Lower leg skin (tissue), 4 donors: ENCODE results near the gene DTNBP1. TPM values are rescaled to one million over a fixed set of nuclear protein-coding genes. Genes with fewer than 3 reads are reported as not detected.
"Not testable (repeated sequence)": the region's sequence is repeated elsewhere in the genome, so short reads cannot be mapped to it uniquely, and the experiment has no call there.

Experiments used
- DNase-seq, 2 donors: peaks; one replicate each; pipeline ENCODE4 v3.0.0-alpha.2; 2019; ENCODE audit warnings: low spot score in 2 of 2
- H3K4me3 ChIP-seq: fragments of 200-600 bp; sonication (generic); 2 replicates; pipeline ENCODE4 v1.5.1; 2017; ENCODE audit warnings: mild to moderate bottlenecking, low read depth; ENCODE audit not compliant: poor library complexity, severe bottlenecking
- POLR2A ChIP-seq, 2 donors: fragments of 450-650 bp; IDR thresholded peaks; one replicate each; pipeline ENCODE4 v1.6.1; 2016 to 2017; ENCODE audit warnings: antibody characterized with exemption in 2 of 2, mild to moderate bottlenecking in 1 of 2, moderate library complexity in 1 of 2
- WGBS, 2 donors: methylation state at CpG; one replicate each; pipeline ENCODE4 v1.1.5; 2018; 5-methylcytosine and 5-hydroxymethylcytosine counted together
- intact Hi-C: fragments of 100-400 bp; cut with DNase I; formaldehyde crosslinking; loops from one replicate; pipeline ENCODE4 v1.15.0; 2023; ENCODE audit warnings: low total_unique reads
- total RNA-seq, 4 donors: library from RNA; depleted of rRNA; stranded (reverse); fragments of >200 nt; gene quantifications; one replicate each; pipeline ENCODE4 v1.1.0, GENCODE V29; 2016
- TF ChIP-seq, protein P1 (sequence below), 3 donors: fragments of 450-650 bp; IDR thresholded peaks; one replicate each; pipeline ENCODE4 v1.5.1; 2016; ENCODE audit warnings: antibody characterized with exemption in 3 of 3, mild to moderate bottlenecking in 3 of 3, moderate library complexity in 2 of 3

DTNBP1 gene
- total RNA-seq, 4 donors from 2014 or later, result 9.4 to 13.2 (median 11.6) TPM

DNA sequence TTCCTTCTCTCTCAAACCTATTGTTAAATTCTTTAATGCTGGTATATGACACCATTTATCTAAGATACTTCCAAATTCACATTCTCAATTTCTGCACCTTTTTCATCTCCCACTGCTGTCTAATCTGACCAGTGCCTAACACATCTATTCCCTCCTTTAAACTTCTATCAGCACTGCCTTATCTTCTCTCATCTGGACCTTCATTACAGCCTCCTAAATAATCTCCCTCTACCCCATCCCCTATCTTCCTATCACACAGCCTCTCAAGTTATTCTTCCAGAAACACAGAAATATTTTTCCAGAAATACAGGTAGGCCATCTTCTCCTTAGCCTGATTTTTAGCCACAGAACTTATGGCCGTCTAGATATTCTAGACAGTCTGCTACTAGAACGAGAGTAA is 5.5 kb downstream of the DTNBP1 start:
- TF ChIP-seq POLR2A (IDR thresholded peaks at IDR 0.05), result no peak
- TF ChIP-seq, protein P1, sequence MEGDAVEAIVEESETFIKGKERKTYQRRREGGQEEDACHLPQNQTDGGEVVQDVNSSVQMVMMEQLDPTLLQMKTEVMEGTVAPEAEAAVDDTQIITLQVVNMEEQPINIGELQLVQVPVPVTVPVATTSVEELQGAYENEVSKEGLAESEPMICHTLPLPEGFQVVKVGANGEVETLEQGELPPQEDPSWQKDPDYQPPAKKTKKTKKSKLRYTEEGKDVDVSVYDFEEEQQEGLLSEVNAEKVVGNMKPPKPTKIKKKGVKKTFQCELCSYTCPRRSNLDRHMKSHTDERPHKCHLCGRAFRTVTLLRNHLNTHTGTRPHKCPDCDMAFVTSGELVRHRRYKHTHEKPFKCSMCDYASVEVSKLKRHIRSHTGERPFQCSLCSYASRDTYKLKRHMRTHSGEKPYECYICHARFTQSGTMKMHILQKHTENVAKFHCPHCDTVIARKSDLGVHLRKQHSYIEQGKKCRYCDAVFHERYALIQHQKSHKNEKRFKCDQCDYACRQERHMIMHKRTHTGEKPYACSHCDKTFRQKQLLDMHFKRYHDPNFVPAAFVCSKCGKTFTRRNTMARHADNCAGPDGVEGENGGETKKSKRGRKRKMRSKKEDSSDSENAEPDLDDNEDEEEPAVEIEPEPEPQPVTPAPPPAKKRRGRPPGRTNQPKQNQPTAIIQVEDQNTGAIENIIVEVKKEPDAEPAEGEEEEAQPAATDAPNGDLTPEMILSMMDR (IDR thresholded peaks at IDR 0.05), result no peak
- 89 to 91% methylated on average over 2 of the region's 2 CpGs for WGBS, 2 donors
- DNase-seq, result no peak
- H3K4me3 ChIP-seq, result no peak overlapping the region
- intact Hi-C loops, result no loop called here

DNA sequence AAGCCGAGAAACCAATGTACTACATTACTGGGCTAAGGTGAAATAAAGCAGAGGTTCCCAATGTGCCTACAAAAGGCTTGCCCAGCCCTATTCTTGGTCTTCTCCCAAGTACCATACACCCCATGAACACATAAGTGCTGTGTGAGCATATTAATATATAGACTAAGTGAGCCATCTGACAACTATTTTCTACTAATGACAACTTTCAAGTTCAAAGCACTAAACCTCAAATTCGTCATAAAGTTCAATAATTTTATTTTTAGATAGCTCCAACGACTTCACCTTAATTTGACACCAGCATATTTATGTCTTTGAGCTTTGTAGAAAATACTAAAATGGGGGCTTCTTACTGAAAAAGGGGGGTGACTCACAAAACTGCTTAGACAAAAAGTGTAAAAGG is 6.7 kb downstream of the DTNBP1 start:
- no peak overlapping the region for H3K4me3 ChIP-seq
- intact Hi-C loops, result no loop called here
- 77 to 80% methylated on average over 3 of the region's 3 CpGs for WGBS, 2 donors
- TF ChIP-seq, protein P1 (IDR thresholded peaks at IDR 0.05), result no peak
- no peak for TF ChIP-seq POLR2A (IDR thresholded peaks at IDR 0.05)
- DNase-seq, result no peak

GRCh38 chr6:15654250-15654649 is 8.6 kb downstream of the DTNBP1 start:
- no peak for DNase-seq
- no peak overlapping the region for H3K4me3 ChIP-seq
- WGBS, 2 donors, result 69 to 74% methylated on average over 4 of the region's 4 CpGs
- intact Hi-C loops, result no loop called here
- TF ChIP-seq, protein P1 (IDR thresholded peaks at IDR 0.05), result no peak
- no peak for TF ChIP-seq POLR2A (IDR thresholded peaks at IDR 0.05)

DNA sequence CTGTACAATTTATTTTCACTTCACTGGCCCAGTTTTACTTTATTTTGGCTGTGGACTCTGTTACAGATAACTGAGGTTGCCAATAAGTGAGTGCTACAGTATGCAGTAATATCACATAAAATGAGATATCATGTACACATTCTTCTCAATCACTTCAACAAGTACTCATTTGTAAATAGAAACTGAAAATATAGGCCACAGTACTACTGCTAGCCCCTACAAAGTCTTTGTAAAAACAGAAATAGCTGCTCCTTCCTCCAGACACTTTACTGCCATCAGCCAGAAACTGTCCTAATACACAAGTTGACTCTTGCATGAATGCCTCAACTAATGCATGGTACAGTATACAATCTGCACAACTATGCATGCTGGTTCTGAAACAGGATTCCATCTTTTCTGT is 9.2 kb downstream of the DTNBP1 start:
- TF ChIP-seq, protein P1 (IDR thresholded peaks at IDR 0.05), result no peak
- no peak for TF ChIP-seq POLR2A (IDR thresholded peaks at IDR 0.05)
- intact Hi-C loops, result no loop called here
- no peak overlapping the region for H3K4me3 ChIP-seq

DNA sequence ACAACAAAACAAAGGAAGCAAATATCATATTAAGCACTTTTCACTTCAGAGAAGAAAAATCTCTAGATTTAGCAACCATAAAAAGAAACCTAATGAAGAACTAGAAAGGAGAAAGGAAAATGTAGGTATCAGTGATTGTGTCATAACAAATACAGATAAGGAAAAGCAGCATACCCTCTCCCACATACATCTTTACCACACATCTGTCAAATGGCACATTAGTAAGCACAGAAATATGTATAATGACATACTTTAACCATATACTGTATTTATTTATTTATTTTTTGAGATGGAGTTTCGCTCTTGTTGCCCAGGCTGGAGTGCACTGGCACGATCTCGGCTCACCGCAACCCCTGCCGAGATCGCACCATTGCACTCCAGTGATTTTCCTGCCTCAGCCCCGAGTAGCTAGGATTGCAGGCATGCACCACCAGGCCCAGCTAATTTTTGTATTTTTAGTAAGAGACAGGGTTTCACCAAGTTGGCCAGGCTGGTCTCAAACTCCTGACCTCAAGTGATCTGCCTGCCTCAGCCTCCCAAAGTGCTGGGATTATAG is 12.7 kb downstream of the DTNBP1 start:
- DNase-seq, H3K4me3 ChIP-seq, intact Hi-C loops: not testable (repeated sequence)
- 85 to 90% methylated on average over 7 of the region's 7 CpGs for WGBS, 2 donors

More for the DNA sequence above, 9.2 kb downstream of the DTNBP1 start:
- DNase-seq, result no peak

DNA sequence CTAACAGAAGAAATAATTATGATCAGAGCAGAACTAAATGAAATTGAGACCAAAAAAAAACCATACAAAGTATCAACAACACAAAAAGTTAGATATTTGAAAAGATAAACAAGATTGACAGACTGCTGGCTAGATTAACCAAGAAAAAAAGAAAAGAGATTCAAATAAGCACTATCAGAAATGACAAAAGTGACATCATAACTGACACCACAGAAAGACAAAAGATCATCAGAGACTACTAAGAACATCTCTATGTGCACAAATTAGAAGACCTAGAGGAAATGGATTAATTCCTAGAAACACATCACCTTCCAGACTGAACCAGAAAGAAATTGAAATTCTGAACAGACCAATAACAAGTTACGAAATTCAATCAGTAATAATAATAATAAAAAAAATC is 17.9 kb downstream of the DTNBP1 start:
- intact Hi-C loops, result no loop called here
- no peak overlapping the region for H3K4me3 ChIP-seq
- no peak for DNase-seq
- WGBS, 2 donors, result 95 to 100% methylated on average over 1 of the region's 1 CpG
- TF ChIP-seq, protein P1 (IDR thresholded peaks at IDR 0.05), result no peak
- TF ChIP-seq POLR2A (IDR thresholded peaks at IDR 0.05), result no peak
